Body of pancreas (tissue), 4 donors: ENCODE results near the gene SRGAP1.

ENCODE experiments used
- POLR2A ChIP-seq, 3 donors: fragments of 450-650 bp; IDR thresholded peaks; one replicate each; pipeline ENCODE4 v1.6.1; 2016; ENCODE audit warnings: antibody characterized with exemption in 3 of 3, mild to moderate bottlenecking in 2 of 3
- TF ChIP-seq, protein P1 (sequence below), 7 experiments: fragments of 450-650 bp in 4 of 7; fragments of 200-600 bp in 3 of 7; sonication (generic) in 3 of 7; IDR thresholded peaks; one replicate each; pipeline ENCODE4 v1.5.1; 2016 to 2019; ENCODE audit warnings: antibody characterized with exemption in 7 of 7

DNA sequence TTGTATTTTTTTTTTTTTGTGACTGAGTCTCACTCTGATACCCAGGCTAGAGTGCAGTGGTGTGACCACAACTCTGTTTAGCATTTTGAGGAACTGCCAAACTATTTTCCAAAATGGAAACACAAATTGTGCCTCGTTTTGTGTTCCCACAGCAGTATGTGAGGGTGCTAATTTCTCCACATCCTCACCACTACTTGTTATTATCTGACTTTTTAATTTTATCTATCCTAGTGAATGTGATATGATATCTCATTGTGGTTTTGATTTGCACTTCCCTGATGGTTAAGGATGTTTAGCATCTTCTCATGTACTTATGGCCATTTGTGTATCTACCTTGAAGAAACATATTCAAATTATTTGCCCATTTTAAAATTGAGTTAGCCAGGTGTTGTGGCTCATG lies 62.4 kb downstream of the SRGAP1 start:
- TF ChIP-seq, protein P1, sequence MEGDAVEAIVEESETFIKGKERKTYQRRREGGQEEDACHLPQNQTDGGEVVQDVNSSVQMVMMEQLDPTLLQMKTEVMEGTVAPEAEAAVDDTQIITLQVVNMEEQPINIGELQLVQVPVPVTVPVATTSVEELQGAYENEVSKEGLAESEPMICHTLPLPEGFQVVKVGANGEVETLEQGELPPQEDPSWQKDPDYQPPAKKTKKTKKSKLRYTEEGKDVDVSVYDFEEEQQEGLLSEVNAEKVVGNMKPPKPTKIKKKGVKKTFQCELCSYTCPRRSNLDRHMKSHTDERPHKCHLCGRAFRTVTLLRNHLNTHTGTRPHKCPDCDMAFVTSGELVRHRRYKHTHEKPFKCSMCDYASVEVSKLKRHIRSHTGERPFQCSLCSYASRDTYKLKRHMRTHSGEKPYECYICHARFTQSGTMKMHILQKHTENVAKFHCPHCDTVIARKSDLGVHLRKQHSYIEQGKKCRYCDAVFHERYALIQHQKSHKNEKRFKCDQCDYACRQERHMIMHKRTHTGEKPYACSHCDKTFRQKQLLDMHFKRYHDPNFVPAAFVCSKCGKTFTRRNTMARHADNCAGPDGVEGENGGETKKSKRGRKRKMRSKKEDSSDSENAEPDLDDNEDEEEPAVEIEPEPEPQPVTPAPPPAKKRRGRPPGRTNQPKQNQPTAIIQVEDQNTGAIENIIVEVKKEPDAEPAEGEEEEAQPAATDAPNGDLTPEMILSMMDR (IDR thresholded peaks at IDR 0.05), result no peak
- TF ChIP-seq POLR2A (IDR thresholded peaks at IDR 0.05), result no peak
